ENCODE results near the gene CHMP2B. TPM values are rescaled to one million over a fixed set of nuclear protein-coding genes. Genes with fewer than 3 reads are reported as not detected.

The CHMP2B gene
- total and polyA plus RNA-seq, 2 experiments from 2014 or later, result 45.1 to 130 TPM

- Mint-ChIP-seq H3K27me3 (ENCODE audit: insufficient read depth, low read depth, poor library complexity) (no peaks in the 10 kb centered on the region), H3K27ac (peak overlapping the region; percentile 85), H3K4me3 (no peak overlapping the region), H3K4me1 (peaks cover 14% of the 10 kb centered on the region; the same call in 2 of the 3 replicates), H3K36me3 (ENCODE audit: low read depth) (no peaks in the 10 kb centered on the region), H3K9me3 (no peaks in the 10 kb centered on the region)
- no peak overlapping the region for H3K4me3 ChIP-seq
- no peaks in the 10 kb centered on the region for H3K27me3 ChIP-seq (ENCODE audit: insufficient read depth)
- no peak overlapping the region for H2AFZ ChIP-seq
- H4K20me1 ChIP-seq (replicated peaks; ENCODE audit: insufficient read depth), result no peaks in the 10 kb centered on the region
- no peak for DNase-seq (ENCODE audit: low spot score)
- H3K9me2 ChIP-seq (ENCODE audit: insufficient read depth), result no peaks in the 10 kb centered on the region
- no peak overlapping the region for H3K27ac ChIP-seq (ENCODE audit: low read depth)
- TF ChIP-seq ZNF114 (CRISPR knock-in tag; IDR thresholded peaks at IDR 0.05) (no peak), CREB1 (CRISPR knock-in tag; IDR thresholded peaks at IDR 0.05; ENCODE audit: low read depth) (no peak), POLR2AphosphoS5 (IDR thresholded peaks at IDR 0.05; ENCODE audit: low read depth) (no peak), REST (IDR thresholded peaks at IDR 0.05; ENCODE audit: unreplicated experiment) (no peak), NANOG (IDR thresholded peaks at IDR 0.05; ENCODE audit: borderline replicate concordance) (no peak)
- TF ChIP-seq, protein P1, sequence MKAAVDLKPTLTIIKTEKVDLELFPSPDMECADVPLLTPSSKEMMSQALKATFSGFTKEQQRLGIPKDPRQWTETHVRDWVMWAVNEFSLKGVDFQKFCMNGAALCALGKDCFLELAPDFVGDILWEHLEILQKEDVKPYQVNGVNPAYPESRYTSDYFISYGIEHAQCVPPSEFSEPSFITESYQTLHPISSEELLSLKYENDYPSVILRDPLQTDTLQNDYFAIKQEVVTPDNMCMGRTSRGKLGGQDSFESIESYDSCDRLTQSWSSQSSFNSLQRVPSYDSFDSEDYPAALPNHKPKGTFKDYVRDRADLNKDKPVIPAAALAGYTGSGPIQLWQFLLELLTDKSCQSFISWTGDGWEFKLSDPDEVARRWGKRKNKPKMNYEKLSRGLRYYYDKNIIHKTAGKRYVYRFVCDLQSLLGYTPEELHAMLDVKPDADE (IDR thresholded peaks at IDR 0.05), result no peak
- H3K4me1 ChIP-seq (ENCODE audit: insufficient read depth), result peaks cover 18% of the 10 kb centered on the region; the same call in 1 of the 2 replicates
- H3K79me2 ChIP-seq (replicated peaks; ENCODE audit: insufficient read depth), result no peaks in the 10 kb centered on the region
- H3K36me3 ChIP-seq (ENCODE audit: insufficient read depth), result no peaks in the 10 kb centered on the region
- H3F3A ChIP-seq (replicated peaks; ENCODE audit: low read depth), result no peaks in the 10 kb centered on the region
- H3K4me2 ChIP-seq, result 0 out of 2 replicates have a peak overlapping the region, but pooled peaks have one; percentile 11
- no peak for ATAC-seq
Measured at GRCh38 chr3:87261925-87262324, 34.8 kb downstream of the CHMP2B start.

DNA sequence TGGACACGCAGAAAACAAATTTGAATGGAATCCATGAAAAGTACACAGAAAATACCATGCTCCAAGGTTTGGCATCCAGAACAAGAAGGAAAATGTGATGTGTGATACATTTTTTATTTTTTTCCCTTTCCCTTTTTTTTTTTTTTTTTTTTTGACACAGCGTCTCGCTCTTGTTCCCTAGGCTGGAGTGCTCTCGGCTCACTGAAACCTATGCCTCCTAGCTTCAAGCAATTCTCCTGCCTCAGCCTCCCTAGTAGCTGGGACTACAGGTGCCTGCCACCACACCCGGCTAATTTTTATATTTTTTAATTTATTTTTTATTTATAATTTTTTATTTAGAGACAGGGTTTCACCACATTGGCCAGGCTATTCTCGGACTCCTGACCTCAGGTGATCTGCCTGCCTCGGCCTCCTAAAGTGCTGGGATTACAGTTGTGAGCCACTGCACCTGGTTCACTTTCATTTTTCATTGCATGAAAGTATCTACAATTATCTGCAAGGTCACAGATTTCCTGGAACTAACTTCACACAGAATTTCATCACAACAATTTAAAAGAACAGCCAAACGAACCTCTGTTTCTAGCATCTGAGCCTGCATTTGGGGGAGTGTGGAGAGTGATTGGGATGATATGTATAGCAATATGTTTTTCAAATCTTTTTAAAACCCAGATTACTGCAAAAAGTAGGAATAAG lies 41.0 kb downstream of the CHMP2B start:
- no peaks in the 10 kb centered on the region for H3K36me3 Mint-ChIP-seq (ENCODE audit: low read depth)
- H3K9me3 Mint-ChIP-seq, result no peaks in the 10 kb centered on the region
- H3K4me1 ChIP-seq (ENCODE audit: insufficient read depth), result no peaks in the 10 kb centered on the region
- H3K27me3 Mint-ChIP-seq (ENCODE audit: insufficient read depth, low read depth, poor library complexity), result no peaks in the 10 kb centered on the region
- H3K27me3 ChIP-seq (ENCODE audit: insufficient read depth), result no peaks in the 10 kb centered on the region
- H3K36me3 ChIP-seq (ENCODE audit: insufficient read depth), result no peaks in the 10 kb centered on the region
- DNase-seq (ENCODE audit: low spot score) (no peak), ATAC-seq (no peak)
- H3K27ac Mint-ChIP-seq, result no peak overlapping the region
- no peaks in the 10 kb centered on the region for H4K20me1 ChIP-seq (replicated peaks; ENCODE audit: insufficient read depth)
- H3K4me1 Mint-ChIP-seq, result peaks cover 21% of the 10 kb centered on the region
- no peak overlapping the region for H3K4me3 ChIP-seq
- H3K4me3 Mint-ChIP-seq, result no peak overlapping the region
- no peaks in the 10 kb centered on the region for H3K79me2 ChIP-seq (replicated peaks; ENCODE audit: insufficient read depth)
- H3K4me2 ChIP-seq, result no peak overlapping the region
- no peak overlapping the region for H2AFZ ChIP-seq
- no peaks in the 10 kb centered on the region for H3F3A ChIP-seq (replicated peaks; ENCODE audit: low read depth)
- H3K9me2 ChIP-seq (ENCODE audit: insufficient read depth), result no peaks in the 10 kb centered on the region
- H3K27ac ChIP-seq (ENCODE audit: low read depth), result no peak overlapping the region
- TF ChIP-seq STAT1 (IDR thresholded peaks at IDR 0.05; ENCODE audit: unreplicated experiment), result no peak
- no peak for TF ChIP-seq POLR2AphosphoS5 (IDR thresholded peaks at IDR 0.05; ENCODE audit: low read depth)
- no peak for TF ChIP-seq ZNF114 (CRISPR knock-in tag; IDR thresholded peaks at IDR 0.05)
- TF ChIP-seq, protein P2, sequence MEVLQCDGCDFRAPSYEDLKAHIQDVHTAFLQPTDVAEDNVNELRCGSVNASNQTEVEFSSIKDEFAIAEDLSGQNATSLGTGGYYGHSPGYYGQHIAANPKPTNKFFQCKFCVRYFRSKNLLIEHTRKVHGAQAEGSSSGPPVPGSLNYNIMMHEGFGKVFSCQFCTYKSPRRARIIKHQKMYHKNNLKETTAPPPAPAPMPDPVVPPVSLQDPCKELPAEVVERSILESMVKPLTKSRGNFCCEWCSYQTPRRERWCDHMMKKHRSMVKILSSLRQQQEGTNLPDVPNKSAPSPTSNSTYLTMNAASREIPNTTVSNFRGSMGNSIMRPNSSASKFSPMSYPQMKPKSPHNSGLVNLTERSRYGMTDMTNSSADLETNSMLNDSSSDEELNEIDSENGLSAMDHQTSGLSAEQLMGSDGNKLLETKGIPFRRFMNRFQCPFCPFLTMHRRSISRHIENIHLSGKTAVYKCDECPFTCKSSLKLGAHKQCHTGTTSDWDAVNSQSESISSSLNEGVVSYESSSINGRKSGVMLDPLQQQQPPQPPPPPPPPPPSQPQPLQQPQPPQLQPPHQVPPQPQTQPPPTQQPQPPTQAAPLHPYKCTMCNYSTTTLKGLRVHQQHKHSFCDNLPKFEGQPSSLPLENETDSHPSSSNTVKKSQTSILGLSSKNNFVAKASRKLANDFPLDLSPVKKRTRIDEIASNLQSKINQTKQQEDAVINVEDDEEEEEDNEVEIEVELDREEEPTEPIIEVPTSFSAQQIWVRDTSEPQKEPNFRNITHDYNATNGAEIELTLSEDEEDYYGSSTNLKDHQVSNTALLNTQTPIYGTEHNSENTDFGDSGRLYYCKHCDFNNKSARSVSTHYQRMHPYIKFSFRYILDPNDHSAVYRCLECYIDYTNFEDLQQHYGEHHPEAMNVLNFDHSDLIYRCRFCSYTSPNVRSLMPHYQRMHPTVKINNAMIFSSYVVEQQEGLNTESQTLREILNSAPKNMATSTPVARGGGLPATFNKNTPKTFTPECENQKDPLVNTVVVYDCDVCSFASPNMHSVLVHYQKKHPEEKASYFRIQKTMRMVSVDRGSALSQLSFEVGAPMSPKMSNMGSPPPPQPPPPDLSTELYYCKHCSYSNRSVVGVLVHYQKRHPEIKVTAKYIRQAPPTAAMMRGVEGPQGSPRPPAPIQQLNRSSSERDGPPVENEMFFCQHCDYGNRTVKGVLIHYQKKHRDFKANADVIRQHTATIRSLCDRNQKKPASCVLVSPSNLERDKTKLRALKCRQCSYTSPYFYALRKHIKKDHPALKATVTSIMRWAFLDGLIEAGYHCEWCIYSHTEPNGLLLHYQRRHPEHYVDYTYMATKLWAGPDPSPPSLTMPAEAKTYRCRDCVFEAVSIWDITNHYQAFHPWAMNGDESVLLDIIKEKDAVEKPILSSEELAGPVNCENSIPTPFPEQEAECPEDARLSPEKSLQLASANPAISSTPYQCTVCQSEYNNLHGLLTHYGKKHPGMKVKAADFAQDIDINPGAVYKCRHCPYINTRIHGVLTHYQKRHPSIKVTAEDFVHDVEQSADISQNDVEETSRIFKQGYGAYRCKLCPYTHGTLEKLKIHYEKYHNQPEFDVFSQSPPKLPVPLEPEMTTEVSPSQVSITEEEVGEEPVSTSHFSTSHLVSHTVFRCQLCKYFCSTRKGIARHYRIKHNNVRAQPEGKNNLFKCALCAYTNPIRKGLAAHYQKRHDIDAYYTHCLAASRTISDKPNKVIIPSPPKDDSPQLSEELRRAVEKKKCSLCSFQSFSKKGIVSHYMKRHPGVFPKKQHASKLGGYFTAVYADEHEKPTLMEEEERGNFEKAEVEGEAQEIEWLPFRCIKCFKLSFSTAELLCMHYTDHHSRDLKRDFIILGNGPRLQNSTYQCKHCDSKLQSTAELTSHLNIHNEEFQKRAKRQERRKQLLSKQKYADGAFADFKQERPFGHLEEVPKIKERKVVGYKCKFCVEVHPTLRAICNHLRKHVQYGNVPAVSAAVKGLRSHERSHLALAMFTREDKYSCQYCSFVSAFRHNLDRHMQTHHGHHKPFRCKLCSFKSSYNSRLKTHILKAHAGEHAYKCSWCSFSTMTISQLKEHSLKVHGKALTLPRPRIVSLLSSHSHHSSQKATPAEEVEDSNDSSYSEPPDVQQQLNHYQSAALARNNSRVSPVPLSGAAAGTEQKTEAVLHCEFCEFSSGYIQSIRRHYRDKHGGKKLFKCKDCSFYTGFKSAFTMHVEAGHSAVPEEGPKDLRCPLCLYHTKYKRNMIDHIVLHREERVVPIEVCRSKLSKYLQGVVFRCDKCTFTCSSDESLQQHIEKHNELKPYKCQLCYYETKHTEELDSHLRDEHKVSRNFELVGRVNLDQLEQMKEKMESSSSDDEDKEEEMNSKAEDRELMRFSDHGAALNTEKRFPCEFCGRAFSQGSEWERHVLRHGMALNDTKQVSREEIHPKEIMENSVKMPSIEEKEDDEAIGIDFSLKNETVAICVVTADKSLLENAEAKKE (CRISPR knock-in tag; IDR thresholded peaks at IDR 0.05), result no peak
- TF ChIP-seq EZH2 (IDR thresholded peaks at IDR 0.05; ENCODE audit: low read depth, unreplicated experiment), result no peak
